ENCODE data around the gene ZBTB17. TPM values are rescaled to one million over a fixed set of nuclear protein-coding genes. Genes with fewer than 3 reads are reported as not detected.

ZBTB17 gene
- total RNA-seq, 1 experiment from 2014 or later = 32.0 TPM

DNA sequence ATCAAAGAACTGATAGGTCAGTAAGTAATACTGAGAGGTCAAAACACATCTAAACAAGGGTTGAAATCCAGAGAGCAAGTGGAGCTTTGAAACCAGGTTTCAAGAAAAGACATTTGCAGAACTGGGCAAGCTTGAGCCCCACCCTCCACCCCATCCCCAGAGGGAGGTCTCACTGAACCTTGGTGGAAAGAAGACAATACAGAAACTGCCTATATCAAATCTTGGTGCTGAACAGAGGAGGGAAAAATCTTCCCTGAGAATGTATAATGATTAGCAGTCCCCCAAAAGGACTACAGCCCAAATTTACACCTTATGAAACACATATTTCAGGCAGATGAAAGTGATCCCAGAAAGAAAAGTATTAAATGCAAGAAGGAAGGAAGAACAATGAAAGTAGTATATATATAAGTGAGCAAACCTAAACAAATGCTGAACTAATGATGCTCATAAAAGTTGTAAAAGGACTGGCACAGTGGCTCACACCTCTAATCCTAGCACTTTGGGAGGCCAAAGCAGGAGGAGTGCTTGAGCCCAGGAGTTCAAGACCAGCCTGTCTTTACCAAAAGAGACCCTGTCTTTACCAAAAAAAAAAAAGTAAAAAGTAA lies 12.4 kb downstream of the ZBTB17 start:
- Mint-ChIP-seq H3K27ac (peak overlapping the region; percentile 57; the same call in 1 of the 2 replicates), H3K4me3 (no peak overlapping the region), H3K9me3 (peaks cover 4% of the 10 kb centered on the region), H3K27me3 (ENCODE audit: low read depth) (no peaks in the 10 kb centered on the region), H3K4me1 (peaks cover 25% of the 10 kb centered on the region), H3K36me3 (peaks cover 7% of the 10 kb centered on the region)
- TF ChIP-seq ESRRA (CRISPR knock-in tag; IDR thresholded peaks at IDR 0.05; ENCODE audit: borderline replicate concordance) = no peak
- no peak for TF ChIP-seq ZNF138 (CRISPR knock-in tag; conservative IDR thresholded peaks at IDR 0.05)
- no peak for TF ChIP-seq TP53 (CRISPR knock-in tag; IDR thresholded peaks at IDR 0.05)
- TF ChIP-seq, protein P1, sequence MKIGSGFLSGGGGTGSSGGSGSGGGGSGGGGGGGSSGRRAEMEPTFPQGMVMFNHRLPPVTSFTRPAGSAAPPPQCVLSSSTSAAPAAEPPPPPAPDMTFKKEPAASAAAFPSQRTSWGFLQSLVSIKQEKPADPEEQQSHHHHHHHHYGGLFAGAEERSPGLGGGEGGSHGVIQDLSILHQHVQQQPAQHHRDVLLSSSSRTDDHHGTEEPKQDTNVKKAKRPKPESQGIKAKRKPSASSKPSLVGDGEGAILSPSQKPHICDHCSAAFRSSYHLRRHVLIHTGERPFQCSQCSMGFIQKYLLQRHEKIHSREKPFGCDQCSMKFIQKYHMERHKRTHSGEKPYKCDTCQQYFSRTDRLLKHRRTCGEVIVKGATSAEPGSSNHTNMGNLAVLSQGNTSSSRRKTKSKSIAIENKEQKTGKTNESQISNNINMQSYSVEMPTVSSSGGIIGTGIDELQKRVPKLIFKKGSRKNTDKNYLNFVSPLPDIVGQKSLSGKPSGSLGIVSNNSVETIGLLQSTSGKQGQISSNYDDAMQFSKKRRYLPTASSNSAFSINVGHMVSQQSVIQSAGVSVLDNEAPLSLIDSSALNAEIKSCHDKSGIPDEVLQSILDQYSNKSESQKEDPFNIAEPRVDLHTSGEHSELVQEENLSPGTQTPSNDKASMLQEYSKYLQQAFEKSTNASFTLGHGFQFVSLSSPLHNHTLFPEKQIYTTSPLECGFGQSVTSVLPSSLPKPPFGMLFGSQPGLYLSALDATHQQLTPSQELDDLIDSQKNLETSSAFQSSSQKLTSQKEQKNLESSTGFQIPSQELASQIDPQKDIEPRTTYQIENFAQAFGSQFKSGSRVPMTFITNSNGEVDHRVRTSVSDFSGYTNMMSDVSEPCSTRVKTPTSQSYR (CRISPR knock-in tag; IDR thresholded peaks at IDR 0.05) = no peak
- no peak for TF ChIP-seq NR3C1 (CRISPR knock-in tag; conservative IDR thresholded peaks at IDR 0.05; ENCODE audit: low read depth)
- TF ChIP-seq, protein P2, sequence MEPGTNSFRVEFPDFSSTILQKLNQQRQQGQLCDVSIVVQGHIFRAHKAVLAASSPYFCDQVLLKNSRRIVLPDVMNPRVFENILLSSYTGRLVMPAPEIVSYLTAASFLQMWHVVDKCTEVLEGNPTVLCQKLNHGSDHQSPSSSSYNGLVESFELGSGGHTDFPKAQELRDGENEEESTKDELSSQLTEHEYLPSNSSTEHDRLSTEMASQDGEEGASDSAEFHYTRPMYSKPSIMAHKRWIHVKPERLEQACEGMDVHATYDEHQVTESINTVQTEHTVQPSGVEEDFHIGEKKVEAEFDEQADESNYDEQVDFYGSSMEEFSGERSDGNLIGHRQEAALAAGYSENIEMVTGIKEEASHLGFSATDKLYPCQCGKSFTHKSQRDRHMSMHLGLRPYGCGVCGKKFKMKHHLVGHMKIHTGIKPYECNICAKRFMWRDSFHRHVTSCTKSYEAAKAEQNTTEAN (CRISPR knock-in tag; IDR thresholded peaks at IDR 0.05) = no peak
- ChIA-PET CTCF (interaction anchor here (0.6 to 1.0 kb wide), 2 partner anchors 31 to 148 kb away, joined by 4 to 5 read pairs; no protein-coding TSS in a partner anchor), POLR2A (no interaction called here)
- DNase-seq (ENCODE audit: low spot score) = no peak
- ATAC-seq = no peak

DNA sequence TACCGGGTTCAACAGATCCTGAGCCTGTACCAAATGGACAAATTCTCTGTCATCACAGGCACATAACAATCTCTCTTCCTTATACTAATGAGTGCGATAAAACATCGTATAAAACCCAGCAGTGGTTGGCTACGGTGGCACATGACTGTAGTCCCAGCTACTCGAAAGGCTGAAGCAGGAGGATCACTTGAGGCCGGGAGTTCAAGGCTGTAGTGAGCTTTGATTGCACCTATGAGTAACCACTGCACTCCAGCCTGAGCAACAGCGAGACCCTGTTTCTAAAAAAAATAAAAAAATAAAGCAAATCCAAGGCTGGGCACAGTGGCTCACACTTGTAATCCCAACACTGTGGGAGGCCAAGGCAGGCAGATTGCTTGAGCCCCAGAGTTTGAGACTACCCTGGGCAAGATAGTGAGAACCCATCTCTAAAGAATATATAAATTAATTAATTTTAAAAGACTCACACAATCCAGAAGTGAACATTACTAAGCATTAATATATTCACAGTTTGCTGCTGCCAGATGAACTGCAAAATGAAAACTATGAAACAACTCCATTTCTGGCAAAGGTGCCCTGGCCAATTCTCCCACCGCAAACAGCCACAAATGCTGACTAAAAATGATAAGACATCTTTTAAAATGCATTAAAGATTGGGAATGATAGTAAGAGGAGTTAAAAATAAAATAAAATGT lies 13.1 kb downstream of the ZBTB17 start:
- ATAC-seq = no peak
- POLR2A ChIA-PET = no interaction called here
- DNase-seq (ENCODE audit: low spot score) = no peak
- H3K27me3 Mint-ChIP-seq (ENCODE audit: low read depth) = no peaks in the 10 kb centered on the region
- H3K9me3 Mint-ChIP-seq = no peaks in the 10 kb centered on the region
- no peak overlapping the region for H3K4me3 Mint-ChIP-seq
- TF ChIP-seq ZNF121 (CRISPR knock-in tag; IDR thresholded peaks at IDR 0.05) = no peak
- TF ChIP-seq, protein P3, sequence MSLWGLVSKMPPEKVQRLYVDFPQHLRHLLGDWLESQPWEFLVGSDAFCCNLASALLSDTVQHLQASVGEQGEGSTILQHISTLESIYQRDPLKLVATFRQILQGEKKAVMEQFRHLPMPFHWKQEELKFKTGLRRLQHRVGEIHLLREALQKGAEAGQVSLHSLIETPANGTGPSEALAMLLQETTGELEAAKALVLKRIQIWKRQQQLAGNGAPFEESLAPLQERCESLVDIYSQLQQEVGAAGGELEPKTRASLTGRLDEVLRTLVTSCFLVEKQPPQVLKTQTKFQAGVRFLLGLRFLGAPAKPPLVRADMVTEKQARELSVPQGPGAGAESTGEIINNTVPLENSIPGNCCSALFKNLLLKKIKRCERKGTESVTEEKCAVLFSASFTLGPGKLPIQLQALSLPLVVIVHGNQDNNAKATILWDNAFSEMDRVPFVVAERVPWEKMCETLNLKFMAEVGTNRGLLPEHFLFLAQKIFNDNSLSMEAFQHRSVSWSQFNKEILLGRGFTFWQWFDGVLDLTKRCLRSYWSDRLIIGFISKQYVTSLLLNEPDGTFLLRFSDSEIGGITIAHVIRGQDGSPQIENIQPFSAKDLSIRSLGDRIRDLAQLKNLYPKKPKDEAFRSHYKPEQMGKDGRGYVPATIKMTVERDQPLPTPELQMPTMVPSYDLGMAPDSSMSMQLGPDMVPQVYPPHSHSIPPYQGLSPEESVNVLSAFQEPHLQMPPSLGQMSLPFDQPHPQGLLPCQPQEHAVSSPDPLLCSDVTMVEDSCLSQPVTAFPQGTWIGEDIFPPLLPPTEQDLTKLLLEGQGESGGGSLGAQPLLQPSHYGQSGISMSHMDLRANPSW (CRISPR knock-in tag; conservative IDR thresholded peaks at IDR 0.05; ENCODE audit: low read depth) = no peak
- no peak for TF ChIP-seq GABPB1 (CRISPR knock-in tag; IDR thresholded peaks at IDR 0.05)
- TF ChIP-seq, protein P4, sequence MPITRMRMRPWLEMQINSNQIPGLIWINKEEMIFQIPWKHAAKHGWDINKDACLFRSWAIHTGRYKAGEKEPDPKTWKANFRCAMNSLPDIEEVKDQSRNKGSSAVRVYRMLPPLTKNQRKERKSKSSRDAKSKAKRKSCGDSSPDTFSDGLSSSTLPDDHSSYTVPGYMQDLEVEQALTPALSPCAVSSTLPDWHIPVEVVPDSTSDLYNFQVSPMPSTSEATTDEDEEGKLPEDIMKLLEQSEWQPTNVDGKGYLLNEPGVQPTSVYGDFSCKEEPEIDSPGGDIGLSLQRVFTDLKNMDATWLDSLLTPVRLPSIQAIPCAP (CRISPR knock-in tag; IDR thresholded peaks at IDR 0.05) = no peak
- no peak for TF ChIP-seq ZNF232 (CRISPR knock-in tag; IDR thresholded peaks at IDR 0.05)
- no peak for TF ChIP-seq ELF4 (CRISPR knock-in tag; IDR thresholded peaks at IDR 0.05; ENCODE audit: low read depth)
- no peak for TF ChIP-seq ZNF396 (CRISPR knock-in tag; IDR thresholded peaks at IDR 0.05; ENCODE audit: borderline replicate concordance)
- TF ChIP-seq TCF7 (CRISPR knock-in tag; IDR thresholded peaks at IDR 0.05; ENCODE audit: low read depth) = no peak
- no peak for TF ChIP-seq ZNF219 (CRISPR knock-in tag; IDR thresholded peaks at IDR 0.05; ENCODE audit: borderline replicate concordance)
- TF ChIP-seq, protein P5, sequence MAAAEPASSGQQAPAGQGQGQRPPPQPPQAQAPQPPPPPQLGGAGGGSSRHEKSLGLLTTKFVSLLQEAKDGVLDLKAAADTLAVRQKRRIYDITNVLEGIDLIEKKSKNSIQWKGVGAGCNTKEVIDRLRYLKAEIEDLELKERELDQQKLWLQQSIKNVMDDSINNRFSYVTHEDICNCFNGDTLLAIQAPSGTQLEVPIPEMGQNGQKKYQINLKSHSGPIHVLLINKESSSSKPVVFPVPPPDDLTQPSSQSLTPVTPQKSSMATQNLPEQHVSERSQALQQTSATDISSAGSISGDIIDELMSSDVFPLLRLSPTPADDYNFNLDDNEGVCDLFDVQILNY (CRISPR knock-in tag; IDR thresholded peaks at IDR 0.05) = no peak
- peaks cover under 1% of the 10 kb centered on the region; the same call in 1 of the 2 replicates for H3K36me3 Mint-ChIP-seq
- CTCF ChIA-PET = interaction anchor here (0.5 to 1.6 kb wide), 5 partner anchors 130 to 203 kb away, joined by 3 to 4 read pairs (median 4); no protein-coding TSS in a partner anchor
- no peak overlapping the region for H3K27ac Mint-ChIP-seq
- H3K4me1 Mint-ChIP-seq = peaks cover 31% of the 10 kb centered on the region

All from WTC11 (cell line).